ENCODE data around the gene ZNF532. TPM values are rescaled to one million over a fixed set of nuclear protein-coding genes. Genes with fewer than 3 reads are reported as not detected.

Gene ZNF532
- polyA plus RNA-seq, 1 donor (not counting 4 experiments of a cell fraction or from before 2014, with no cell fraction given): 31.5 TPM

GRCh38 chr18:58927659-58928058 is 63.0 kb downstream of the ZNF532 start:
- Histone ChIP-seq H3K4me3 (ENCODE audit: control insufficient read depth in 2 of 3, extremely low read depth in 1 of 3, insufficient read depth in 2 of 3, low read depth in 1 of 3, low read length in 3 of 3) (no peak overlapping the region), H3K79me2 (ENCODE audit: control insufficient read depth, insufficient read depth, low read length) (peaks cover 7% of the 10 kb centered on the region), H3K9me3 (ENCODE audit: control insufficient read depth, low read depth, low read length) (peaks cover 3% of the 10 kb centered on the region), H3K9me1 (ENCODE audit: control insufficient read depth, extremely low read depth, insufficient read depth, low read length) (no peaks in the 10 kb centered on the region), H3K9ac (ENCODE audit: control insufficient read depth, extremely low read depth, insufficient read depth, low read length) (no peak overlapping the region), H3K4me1 (ENCODE audit: control insufficient read depth, extremely low read depth, insufficient read depth, low read length) (no peaks in the 10 kb centered on the region), H4K20me1 (ENCODE audit: control insufficient read depth, extremely low read depth, insufficient read depth, low read length) (no peaks in the 10 kb centered on the region), H3K4me2 (ENCODE audit: control insufficient read depth, extremely low read depth, insufficient read depth, low read depth, low read length) (no peak overlapping the region), H3K27me3 (ENCODE audit: control insufficient read depth, extremely low read depth, insufficient read depth, low read length) (no peaks in the 10 kb centered on the region), H2AFZ (ENCODE audit: control insufficient read depth, low read length) (no peak overlapping the region), H3K27ac (ENCODE audit: control insufficient read depth, insufficient read depth, low read length) (no peak overlapping the region), H3K36me3 (ENCODE audit: control insufficient read depth in 2 of 2, extremely low read depth in 1 of 2, insufficient read depth in 2 of 2, low read length in 2 of 2) (peaks cover 0 to 4% of the 10 kb centered on the region in 2 experiments)
- dilution Hi-C loops (cut with MboI; ENCODE audit: extremely low pct_ligation_motif_present, low sequenced_read_pairs): no loop called here
- TF ChIP-seq EZH2 (IDR thresholded peaks at IDR 0.05; ENCODE audit: low read length) (no peak), CTCF (optimal IDR thresholded peaks at IDR 0.05 in 1 of 3, IDR thresholded peaks at IDR 0.05 in 1 of 3, conservative IDR thresholded peaks at IDR 0.05 in 1 of 3; ENCODE audit: extremely low read depth in 1 of 3, insufficient read depth in 2 of 3, low read length in 3 of 3) (no peak)
- FAIRE-seq (no peak), DNase-seq (ENCODE audit: low read depth, low spot score) (no peak)

- Histone ChIP-seq H3K27me3 (ENCODE audit: control insufficient read depth, extremely low read depth, insufficient read depth, low read length) (no peaks in the 10 kb centered on the region), H4K20me1 (ENCODE audit: control insufficient read depth, extremely low read depth, insufficient read depth, low read length) (no peaks in the 10 kb centered on the region), H3K4me3 (ENCODE audit: control insufficient read depth in 2 of 3, extremely low read depth in 1 of 3, insufficient read depth in 2 of 3, low read depth in 1 of 3, low read length in 3 of 3) (no peak overlapping the region), H3K9me3 (ENCODE audit: control insufficient read depth, low read depth, low read length) (peaks cover 3% of the 10 kb centered on the region), H3K27ac (ENCODE audit: control insufficient read depth, insufficient read depth, low read length) (no peak overlapping the region), H3K79me2 (ENCODE audit: control insufficient read depth, insufficient read depth, low read length) (peaks cover 7% of the 10 kb centered on the region), H3K9me1 (ENCODE audit: control insufficient read depth, extremely low read depth, insufficient read depth, low read length) (no peaks in the 10 kb centered on the region), H3K36me3 (ENCODE audit: control insufficient read depth in 2 of 2, extremely low read depth in 1 of 2, insufficient read depth in 2 of 2, low read length in 2 of 2) (no peaks in the 10 kb centered on the region), H3K9ac (ENCODE audit: control insufficient read depth, extremely low read depth, insufficient read depth, low read length) (no peak overlapping the region), H3K4me2 (ENCODE audit: control insufficient read depth, extremely low read depth, insufficient read depth, low read depth, low read length) (no peak overlapping the region), H3K4me1 (ENCODE audit: control insufficient read depth, extremely low read depth, insufficient read depth, low read length) (no peaks in the 10 kb centered on the region), H2AFZ (ENCODE audit: control insufficient read depth, low read length) (no peak overlapping the region)
- FAIRE-seq (no peak), DNase-seq (ENCODE audit: low read depth, low spot score) (no peak)
- dilution Hi-C loops (cut with MboI; ENCODE audit: extremely low pct_ligation_motif_present, low sequenced_read_pairs): no loop called here
- TF ChIP-seq EZH2 (IDR thresholded peaks at IDR 0.05; ENCODE audit: low read length) (no peak), CTCF (optimal IDR thresholded peaks at IDR 0.05 in 1 of 3, IDR thresholded peaks at IDR 0.05 in 1 of 3, conservative IDR thresholded peaks at IDR 0.05 in 1 of 3; ENCODE audit: extremely low read depth in 1 of 3, insufficient read depth in 2 of 3, low read length in 3 of 3) (no peak)
Observed at GRCh38 chr18:58928386-58928785, 63.7 kb downstream of the ZNF532 start.

Measured in keratinocyte (primary cell).